Myocyte (in vitro differentiated cells): ENCODE measurements around the gene WDR70. TPM values are rescaled to one million over a fixed set of nuclear protein-coding genes. Genes with fewer than 3 reads are reported as not detected.
A peak's percentile ranks its signal among the peaks of the same experiment; 100 is the strongest.
"Not testable (repeated sequence)": the region's sequence is repeated elsewhere in the genome, so short reads cannot be mapped to it uniquely, and the experiment has no call there.

Experiments used
- DNase-seq: peaks from one replicate; pipeline ENCODE4 v3.0.0-alpha.2; 2012; ENCODE audit warnings: low read depth
- polyA plus RNA-seq: library from polyadenylated mRNA; unstranded; fragments of >200 nt; gene quantifications from one replicate; pipeline ENCODE4 v1.2.1, GENCODE V29; 2012; ENCODE audit warnings: missing spikeins
- total RNA-seq: library from RNA; depleted of rRNA; stranded (reverse); fragments of >200 nt; gene quantifications from 2 replicates; pipeline ENCODE4 v1.2.3, GENCODE V29; 2014

WDR70 gene
- 24.5 and 39.8 TPM in 2 replicates for total RNA-seq
- 25.5 TPM for polyA plus RNA-seq

DNA sequence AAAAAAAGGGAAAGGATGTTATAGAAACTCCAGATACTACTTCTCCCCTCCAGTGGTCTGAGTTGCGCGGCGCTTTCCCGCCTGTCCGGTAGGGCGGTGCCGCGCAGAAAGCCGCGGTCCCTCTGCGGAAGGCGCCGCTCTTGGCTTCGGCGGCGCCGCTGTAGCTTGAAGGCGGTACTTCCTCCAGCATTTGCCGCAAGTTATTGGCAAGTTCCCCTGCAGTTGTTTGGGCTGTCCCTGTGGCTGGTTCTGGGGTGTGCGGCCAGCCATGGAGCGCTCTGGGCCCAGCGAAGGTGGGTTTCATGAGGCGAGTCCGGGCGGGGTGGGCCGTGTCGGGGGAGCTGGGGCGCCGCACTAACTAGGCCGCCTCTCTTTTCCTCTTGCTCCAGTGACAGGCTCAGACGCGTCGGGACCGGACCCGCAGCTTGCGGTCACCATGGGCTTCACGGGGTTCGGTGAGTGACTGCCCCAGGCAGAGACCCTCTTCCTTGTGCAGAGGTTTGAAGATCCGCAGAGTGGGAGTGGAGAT is at the start of gene WDR70:
TSS of gene WDR70 (plus strand) at position 219 of the 529 bp plus-strand sequence. CDS start at position 269, 50 bp downstream.
- DNase-seq = peak; percentile 91

DNA sequence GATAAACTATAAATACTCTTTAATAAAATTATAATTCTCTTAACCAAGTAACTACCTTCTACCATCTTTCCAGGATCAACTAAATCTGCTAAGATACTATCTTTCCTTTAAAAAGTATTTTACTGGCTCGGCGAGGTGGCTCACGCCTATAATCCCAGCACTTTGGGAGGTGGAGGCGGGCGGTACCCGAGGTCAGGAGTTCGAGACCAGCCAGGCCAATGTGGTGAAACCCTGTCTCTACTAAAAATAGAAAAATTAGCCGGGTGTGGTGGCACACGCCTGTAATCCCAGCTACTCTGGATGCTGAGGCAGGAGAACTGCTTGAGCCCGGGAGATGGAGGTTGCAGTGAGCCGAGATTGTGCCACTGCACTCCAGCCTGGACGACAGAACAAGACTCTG is 44.4 kb upstream of the WDR70 start:
- not testable (repeated sequence) for DNase-seq

DNA sequence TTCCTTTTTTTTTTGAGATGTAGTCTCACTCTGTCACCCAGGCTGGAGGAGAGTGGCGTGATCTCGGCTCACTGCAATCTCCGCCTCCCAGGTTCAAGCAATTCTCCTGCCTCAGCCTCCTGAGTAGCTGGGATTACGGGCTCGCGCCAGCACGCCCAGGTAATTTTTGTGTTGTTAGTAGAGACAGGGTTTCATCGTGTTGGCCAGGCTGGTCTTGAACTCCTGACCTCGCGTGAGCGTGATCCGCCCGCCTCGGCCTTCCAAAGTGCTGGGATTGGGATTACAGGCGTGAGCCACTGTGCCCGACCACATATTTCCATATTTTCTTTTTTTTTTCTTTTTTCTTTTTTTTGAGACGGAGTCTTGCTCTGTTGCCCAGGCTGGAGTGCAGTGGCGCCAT is 36.4 kb upstream of the WDR70 start:
- DNase-seq = not testable (repeated sequence)

DNA sequence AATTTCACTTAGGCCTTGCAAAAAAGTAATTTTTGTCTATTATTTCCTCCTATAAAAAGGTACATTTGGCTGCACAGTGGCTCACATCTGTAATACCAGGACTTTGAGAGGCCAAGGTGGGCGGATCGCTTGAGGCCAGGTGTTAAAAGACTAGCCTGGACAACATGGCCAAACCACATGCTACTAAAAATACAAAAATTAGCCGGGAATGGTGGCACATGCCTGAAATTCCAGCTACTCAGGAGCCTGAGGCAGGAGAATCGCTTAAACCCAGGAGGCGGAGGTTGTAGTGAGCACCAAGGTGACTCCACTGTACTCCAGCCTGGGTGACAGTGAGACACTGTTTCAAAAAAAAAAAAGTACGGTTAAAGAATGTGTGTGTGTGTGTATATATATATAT is 24.0 kb upstream of the WDR70 start:
- no peak for DNase-seq

DNA sequence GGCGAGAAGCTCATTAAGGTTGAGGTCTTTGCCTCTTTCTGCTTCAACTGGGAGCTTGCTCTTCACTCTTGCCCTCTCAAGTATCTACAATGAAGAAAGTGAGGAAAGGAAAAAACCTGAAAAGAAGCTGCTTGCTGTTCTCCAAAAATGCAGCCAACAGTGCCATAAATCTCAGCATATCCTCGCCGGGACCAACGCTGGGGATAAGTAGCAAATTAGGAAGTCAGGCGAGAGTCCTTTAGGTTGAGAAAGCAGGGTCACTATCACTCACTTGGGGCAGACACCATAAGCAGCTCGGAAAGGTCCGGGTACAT is 8.6 kb upstream of the WDR70 start:
- DNase-seq = no peak

DNA sequence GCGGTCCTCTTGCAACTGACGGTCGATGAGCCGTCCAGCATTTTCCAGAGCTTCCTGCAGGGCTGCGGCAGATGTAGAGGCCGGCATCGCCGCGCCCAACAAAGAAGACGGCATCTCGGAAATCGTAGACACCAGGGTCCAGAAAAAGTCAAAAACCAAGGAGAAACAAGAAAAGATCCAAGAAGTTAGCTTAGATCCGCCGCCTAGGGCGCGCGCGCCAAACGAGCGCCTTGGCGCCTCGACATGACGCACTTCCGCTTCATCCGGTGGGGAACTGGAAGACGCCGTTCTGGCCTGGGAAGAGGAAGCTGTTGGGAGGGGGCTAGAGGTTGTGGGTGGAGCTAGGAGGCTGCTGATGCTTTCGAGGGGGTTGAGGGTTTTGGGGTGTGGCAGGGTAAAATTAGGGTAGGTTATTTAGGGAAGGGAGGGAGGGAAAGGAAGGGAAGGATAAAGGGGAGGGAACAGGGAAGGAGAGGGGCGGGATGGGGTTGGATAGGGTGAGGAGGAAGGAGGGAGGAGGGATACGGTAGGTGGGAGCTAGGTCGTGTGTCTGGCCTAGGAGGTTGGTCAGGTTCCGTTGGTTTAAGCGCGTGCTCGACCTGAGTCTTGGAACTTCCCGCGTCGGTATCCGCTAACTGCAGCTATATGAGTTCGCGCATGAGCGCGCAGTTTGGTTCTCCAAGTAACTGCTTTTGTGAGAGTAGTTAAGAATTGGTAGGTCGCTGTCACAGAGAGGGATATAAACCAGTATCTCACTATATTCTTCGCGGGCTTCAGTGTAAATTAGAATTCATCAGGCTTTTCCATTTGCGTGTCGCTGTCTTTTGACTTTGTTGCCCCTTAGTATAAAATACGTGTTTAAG is 8.0 kb upstream of the WDR70 start, which contains the start of gene NUP155:
TSS of gene NUP155 (minus strand) at position 243 of the 863 bp plus-strand sequence. CDS start at position 114, 129 bp downstream.
- DNase-seq = peak; percentile 97

DNA sequence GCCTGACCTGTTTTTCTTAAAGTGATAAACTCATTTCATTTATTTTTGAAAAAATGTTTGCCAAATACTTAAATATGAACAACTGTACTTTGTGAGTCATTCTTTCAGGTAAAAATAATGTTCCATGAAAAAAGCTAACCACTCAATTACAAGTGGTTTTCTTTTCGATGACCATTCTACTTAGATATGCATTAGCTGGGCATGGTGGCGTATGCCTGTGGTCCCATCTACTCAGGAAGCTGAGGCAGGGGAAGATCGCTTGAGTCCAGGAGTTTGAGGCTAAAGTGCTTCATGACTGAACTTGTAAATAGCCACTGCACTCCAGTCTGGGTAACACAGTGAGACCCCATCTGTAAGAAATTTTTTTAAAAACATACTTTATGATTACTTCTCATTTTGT is 4.0 kb upstream of the WDR70 start:
- DNase-seq = no peak

DNA sequence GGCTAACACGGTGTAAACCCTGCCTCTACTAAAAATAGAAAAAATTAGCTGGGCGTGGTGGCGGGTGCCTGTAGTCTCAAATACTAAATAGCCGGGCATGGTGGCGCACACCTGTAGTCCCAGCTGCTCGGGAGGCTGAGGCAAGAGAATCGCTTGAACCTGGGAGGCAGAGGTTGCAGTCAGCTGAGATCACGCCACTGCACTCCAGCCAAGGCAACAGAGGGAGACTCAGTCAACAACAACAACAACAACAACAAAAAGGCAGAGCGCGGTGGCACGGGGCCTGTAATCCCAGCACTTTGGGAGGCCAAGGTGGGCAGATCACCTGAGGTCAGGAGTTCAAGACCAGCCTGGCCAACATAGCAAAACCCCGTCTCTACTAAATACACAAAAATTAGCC is 1.1 kb upstream of the WDR70 start:
- DNase-seq = not testable (repeated sequence)

DNA sequence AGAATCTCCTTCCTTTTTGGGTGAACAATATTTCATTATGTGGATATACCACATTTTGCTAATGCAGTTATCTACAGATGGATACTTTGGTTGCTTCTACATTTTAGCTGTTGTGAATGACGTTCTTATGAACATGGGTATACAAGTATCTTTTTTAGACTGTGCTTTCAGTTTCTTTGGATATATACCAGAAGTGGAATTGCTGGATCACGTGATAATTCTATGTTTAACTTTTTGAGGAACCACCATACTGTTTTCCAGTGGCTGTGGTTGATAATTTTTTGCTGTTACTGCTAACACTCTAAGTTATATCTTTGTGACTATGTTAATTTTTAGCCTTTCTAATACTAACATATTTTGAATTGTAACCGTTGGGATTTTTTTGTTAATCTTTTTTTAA is 12.5 kb downstream of the WDR70 start:
- no peak for DNase-seq

DNA sequence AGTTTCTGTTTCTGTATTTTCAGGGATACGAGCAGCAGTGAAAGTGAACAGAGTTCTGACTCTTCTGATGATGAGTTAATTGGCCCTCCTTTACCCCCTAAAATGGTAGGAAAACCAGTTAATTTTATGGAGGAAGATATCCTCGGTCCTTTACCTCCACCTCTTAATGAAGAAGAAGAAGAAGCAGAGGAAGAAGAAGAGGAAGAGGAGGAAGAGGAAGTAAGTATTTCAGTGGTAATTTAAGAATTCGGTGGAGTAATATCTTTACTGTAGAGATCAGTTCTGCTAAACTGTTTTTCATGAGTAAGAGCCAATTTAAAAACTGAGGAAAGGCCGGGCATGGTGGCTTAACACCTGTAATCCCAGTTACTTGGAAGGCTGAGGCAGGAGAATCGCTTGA is 17.2 kb downstream of the WDR70 start:
- DNase-seq = no peak

DNA sequence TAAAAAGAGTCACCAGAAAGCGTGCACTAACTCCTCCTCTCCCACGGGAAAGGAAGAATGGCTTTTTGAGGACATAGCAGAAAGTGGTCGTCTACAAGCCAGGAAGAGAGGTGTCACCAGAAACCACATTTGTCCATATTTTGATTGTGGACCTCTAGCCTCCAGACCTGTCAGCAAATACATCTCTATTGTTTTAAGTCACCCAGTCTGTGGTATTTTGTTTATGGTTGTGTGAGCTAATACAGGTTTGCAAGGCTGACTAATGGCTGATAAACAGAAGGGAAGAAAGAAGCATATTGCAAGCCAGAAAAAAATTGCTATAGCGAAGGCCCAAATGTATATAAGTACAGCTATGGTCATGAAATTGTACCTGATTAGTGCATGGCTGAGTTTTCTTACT is 21.4 kb downstream of the WDR70 start:
- DNase-seq = no peak

DNA sequence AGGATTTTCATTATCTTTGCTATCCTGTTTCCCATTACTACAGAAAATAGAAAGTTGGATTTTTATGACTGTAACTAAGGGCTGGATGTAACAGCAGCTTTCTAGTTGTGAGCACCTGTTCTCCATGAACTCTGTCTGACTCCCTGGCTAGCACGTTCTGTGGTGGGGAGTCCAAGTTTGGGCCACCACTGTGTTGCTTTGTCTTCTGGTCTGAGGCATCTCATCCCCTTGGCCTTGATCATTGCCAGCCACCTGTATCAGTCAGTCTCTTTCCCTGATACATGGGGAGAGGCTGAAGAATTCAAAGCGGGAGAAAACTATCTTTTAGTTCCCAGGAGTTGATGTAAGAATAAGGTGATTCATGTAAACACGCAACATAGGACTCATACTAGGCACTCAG is 33.4 kb downstream of the WDR70 start:
- DNase-seq = peak; percentile 97

DNA sequence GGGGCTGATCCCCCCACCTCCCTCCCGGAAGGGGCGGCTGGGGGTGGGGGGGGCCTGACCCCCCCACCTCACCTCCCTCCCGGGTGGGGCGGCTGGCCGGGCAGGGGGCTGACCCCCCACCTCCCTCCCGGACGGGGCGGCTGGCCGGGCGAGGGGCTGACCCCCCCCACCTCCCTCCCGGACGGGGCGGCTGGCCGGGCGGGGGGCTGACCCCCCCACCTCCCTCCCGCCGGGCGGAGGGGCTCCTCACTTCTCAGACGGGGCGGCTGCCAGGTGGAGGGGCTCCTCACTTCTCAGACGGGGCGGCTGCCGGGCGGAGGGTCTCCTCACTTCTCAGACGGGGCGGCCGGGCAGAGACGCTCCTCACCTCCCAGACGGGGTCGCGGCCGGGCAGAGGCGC is 36.3 kb downstream of the WDR70 start:
- DNase-seq = not testable (repeated sequence)

DNA sequence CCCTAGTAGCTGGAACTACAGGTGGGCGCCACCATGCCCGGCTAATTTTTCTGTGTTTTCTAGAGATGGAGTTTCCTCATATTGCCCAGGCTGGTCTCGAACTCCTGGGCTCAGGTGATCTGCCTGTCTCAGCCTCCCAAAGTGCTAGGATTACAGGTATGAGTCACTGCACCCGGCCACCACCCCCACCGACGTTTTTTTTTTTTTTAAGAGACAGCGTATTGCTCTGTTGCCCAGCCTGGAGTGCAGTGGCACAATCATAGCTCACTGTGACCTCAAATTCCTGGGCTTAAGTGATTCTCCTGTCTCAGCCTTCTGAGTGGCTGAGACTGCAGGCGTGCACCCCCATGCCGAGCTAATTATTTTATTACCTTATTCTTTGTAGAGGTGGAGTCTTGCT is 38.2 kb downstream of the WDR70 start:
- no peak for DNase-seq

DNA sequence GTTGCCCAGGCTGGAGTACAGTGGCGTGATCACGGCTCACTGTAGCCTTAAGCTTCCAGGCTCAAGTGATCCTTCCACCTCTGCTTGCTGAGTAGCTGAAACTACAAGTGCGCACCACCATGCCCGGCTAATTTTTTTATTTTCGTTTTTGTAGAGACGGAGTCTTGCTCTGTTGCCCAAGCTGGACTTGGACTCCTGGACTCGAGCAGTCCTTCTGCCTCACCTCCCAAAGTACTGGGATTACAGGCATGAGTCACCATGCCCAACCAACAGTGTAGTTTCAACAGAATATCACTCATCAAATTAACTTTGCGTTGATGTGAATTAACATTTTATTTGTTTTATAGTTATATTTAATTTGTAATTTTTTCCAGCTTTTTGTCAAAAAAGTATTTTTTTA is 45.3 kb downstream of the WDR70 start:
- DNase-seq = no peak

DNA sequence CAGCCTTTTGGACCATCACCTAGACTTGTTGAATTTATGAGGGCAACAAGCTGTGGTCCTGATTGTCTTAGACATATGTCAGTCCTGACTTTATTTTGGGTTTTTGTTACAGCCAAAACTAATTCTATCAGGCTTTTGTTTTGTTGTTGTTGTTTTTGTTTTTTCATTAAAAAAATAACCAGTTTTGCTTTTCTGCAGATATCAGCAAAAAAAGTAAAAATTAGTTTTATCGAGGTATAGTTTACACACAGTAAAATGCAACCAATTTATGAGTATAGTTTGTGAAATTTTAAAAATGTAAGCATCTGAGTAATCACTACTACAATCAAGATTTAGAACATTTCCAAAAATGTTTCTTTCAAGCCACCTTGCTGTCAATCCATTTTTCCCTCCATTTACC is 48.9 kb downstream of the WDR70 start:
- DNase-seq = no peak

DNA sequence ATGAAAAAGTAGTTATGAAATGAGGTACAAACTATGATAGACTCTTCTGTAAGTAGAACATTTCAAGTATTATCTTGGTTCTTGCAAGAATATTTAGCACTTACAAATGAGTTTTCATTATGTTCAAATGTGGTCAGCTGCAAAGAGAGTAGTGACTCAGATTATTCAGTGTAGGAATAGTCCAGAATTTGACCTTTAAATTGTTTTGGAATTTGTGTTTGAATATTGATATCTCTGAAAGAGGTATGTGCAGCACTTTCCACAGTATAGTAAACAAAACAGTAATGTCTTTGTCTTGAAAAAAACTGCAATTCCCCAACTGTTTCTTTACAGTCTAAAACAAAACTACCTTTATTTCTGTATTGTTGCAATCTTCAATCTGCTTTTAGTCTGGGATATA is 56.1 kb downstream of the WDR70 start:
- DNase-seq = no peak

DNA sequence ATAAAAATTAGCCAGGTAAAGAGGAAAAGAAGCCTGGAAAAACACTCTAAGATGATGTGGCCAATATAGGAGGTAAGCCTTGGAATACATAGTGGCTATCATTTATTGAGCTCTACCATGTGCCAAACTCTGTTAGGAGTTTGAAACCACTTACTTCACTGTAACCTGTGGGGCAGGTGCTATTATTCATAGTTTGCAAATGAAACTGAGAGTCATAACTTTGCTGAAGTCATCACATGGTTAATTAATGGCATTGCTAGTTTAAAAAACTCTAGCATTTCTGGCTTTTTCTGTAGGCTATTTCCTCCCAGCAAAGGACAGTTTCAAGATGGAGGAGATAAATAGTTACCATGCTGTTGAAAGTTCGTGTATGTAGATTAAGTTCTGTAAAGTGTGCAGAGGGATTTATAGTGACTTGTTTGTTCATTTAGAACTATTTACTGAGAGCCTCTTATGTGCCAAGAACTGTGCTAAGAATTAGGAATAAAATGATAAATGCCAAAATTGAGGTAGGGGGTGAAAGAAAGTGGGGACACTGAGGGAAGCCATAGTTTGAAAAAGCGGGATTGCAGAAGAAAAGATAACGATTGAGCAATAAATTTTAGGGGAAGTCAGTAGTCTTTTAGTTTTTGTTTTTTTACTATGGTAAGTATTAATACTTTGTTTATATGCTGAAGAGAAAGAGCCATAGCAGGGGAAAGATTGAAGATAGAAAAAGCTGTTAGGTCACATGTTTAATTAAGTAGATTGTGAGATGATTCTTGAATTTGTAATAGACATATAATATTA is 57.2 kb downstream of the WDR70 start:
- DNase-seq = no peak

DNA sequence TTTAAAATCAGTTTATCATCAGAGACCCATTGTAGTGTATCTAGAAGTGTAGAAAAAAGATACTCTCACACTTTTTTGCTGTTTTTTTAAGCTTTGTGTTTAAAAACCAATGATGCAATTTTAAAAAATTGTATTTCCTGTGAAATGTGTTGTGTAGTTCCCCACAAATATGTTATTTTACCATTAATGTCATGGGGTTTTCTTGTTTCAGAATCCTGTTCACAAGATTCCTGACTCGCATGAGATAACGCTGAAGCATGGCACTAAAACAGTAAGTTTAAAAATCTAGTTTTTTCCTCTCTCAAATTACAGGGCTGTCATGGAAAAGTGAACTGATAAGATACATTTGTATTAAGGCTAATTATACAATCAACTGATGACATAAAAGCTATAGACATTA is 58.6 kb downstream of the WDR70 start:
- peak; percentile 3 for DNase-seq

DNA sequence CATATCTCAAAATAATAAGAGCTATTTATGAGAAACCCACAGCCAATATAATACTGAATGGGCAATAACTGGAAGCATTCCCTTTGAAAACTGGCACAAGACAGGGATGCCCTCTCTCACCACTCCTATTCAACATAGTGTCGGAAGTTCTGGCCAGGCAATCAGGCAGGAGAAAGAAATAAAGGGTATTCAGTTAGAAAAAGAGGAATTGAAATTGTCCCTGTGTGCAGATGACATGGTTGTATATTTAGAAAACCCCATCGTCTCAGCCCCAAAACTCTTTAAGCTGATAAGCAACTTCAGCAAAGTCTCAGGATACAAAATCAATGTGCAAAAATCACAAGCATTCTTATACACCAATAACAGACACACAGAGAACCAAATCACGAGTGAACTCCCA is 66.7 kb downstream of the WDR70 start:
- DNase-seq = not testable (repeated sequence)

DNA sequence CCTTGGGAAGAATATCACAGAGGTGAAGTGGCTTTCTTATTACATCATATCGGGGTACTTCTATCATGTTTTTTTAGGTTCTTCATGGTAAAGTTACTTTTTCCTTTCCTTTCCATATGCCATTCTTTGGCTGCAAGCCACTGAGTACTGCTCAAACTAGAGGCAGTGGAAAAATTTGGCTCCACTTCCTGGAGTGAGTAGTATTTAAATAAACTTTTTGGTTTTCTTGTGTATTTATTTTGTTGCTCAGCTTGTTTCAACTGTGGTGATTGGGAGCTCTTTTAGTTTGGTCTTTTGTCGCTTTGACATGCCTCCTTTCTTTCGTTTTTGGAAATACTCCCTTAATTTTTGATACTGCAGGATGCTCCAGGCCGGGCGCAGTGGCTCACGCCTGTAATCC is 69.8 kb downstream of the WDR70 start:
- DNase-seq = no peak

DNA sequence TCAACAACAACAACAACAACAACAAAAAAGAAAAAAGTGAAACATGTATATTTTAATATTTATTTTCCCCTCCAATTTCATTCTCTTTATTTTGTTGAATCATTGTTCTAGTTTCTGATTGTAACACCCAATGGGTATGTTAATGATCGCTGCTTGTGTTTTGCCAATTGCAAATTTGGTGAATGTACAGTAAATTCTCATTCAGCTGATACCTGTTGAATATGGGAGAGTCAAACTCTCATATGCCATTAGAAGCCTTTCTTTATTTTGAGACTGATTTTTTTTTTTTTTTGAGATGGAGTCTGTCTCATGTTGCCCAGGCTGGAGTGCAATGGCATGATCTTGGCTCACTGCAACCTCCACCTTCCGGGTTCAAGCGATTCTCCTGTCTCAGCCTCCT is 72.9 kb downstream of the WDR70 start:
- DNase-seq = not testable (repeated sequence)
